HepG2 (cell line): ENCODE data around the gene THADA. TPM values are rescaled to one million over a fixed set of nuclear protein-coding genes. Genes with fewer than 3 reads are reported as not detected.
A peak's percentile ranks its signal among the peaks of the same experiment; 100 is the strongest.

Experiments
- ATAC-seq: fragments of 200-7000 bp; cut with Tn5 transposase; 3 replicates; pipeline ENCODE4 v1.9.1; 2020; ENCODE audit warnings: mild to moderate bottlenecking, moderate library complexity
- BruUV-seq: library from RNA; stranded (reverse); fragments of 400-500 nt; replicated peaks from 2 replicates; lab custom pipeline; 2021; lab: Mats Ljungman, UMichigan
- CTCF ChIA-PET: fragments of 300-600 bp; formaldehyde crosslinking; extraction: SDS; loops from one replicate; lab custom pipeline; 2021; ENCODE audit warnings: low total read pairs, inconsistent platforms, low intra/inter-chr PET ratio; lab: Yijun Ruan, JAX
- POLR2A ChIA-PET: fragments of 350-600 bp; sonication (Branson Sonifier 250); formaldehyde crosslinking; loops from one replicate; lab custom pipeline; 2020; ENCODE audit warnings: antibody characterized with exemption, inconsistent platforms; lab: Yijun Ruan, JAX
- DNase-seq: peaks from one replicate; pipeline ENCODE4 v3.0.0-alpha.2; 2015; ENCODE audit warnings: low spot score
- FAIRE-seq: peaks from 3 replicates; lab custom pipeline; 2011; peaks lifted over from hg19 to GRCh38; lab: Jason Lieb, UNC
- H2AFZ ChIP-seq: one replicate; pipeline ENCODE4 v1.6.1; 2011; ENCODE audit warnings: low read length, inconsistent platforms
- H3K27ac ChIP-seq: fragments of 300-600 bp; 3 replicates; pipeline ENCODE4 v1.8.0; 2011; ENCODE audit warnings: mixed run types, mild to moderate bottlenecking, mixed read lengths, low read length, inconsistent platforms; ENCODE audit not compliant: insufficient read depth; ENCODE audit errors: extremely low read length
- H3K27me3 ChIP-seq, 2 experiments: fragments of 200-600 bp in 1 of 2; 2 replicates in 1 of 2; 3 replicates in 1 of 2; pipeline versions ENCODE4 v1.6.0 to v1.8.0; 2011; ENCODE audit warnings: low read length in 2 of 2, mild to moderate bottlenecking in 2 of 2, moderate library complexity in 2 of 2, inconsistent platforms in 1 of 2; ENCODE audit not compliant: insufficient read depth in 2 of 2, control insufficient read depth in 1 of 2
- H3K36me3 ChIP-seq, 2 experiments: fragments of 200-600 bp in 1 of 2; replicated peaks in 1 of 2; 2 replicates in 1 of 2; 3 replicates in 1 of 2; pipeline versions ENCODE4 v1.5.1 to v1.8.0; 2011; ENCODE audit warnings: low read length in 2 of 2, inconsistent platforms in 1 of 2; ENCODE audit not compliant: insufficient read depth in 2 of 2, control insufficient read depth in 1 of 2
- H3K4me1 ChIP-seq: 2 replicates; pipeline ENCODE4 v1.5.1; 2012; ENCODE audit warnings: low read length, inconsistent platforms; ENCODE audit not compliant: insufficient read depth
- H3K4me2 ChIP-seq: 2 replicates; pipeline ENCODE4 v1.6.0; 2011; ENCODE audit warnings: low read depth, low read length, inconsistent platforms
- H3K4me3 ChIP-seq, 3 experiments: fragments of 200-600 bp in 1 of 3; sonication (generic), shearing (Covaris generic) in 1 of 3; replicated peaks in 1 of 3; 2 replicates each; pipeline ENCODE4 v1.5.1; 2011 to 2016; ENCODE audit warnings: low read length in 3 of 3, inconsistent platforms in 2 of 3, low read depth in 2 of 3, mild to moderate bottlenecking in 2 of 3, control low read depth in 1 of 3, mixed read lengths in 1 of 3; ENCODE audit not compliant: insufficient read depth in 1 of 3
- H3K79me2 ChIP-seq: one replicate; pipeline ENCODE4 v1.6.1; 2011; ENCODE audit warnings: low read length, inconsistent platforms; ENCODE audit not compliant: insufficient read depth
- H3K9ac ChIP-seq: 2 replicates; pipeline ENCODE4 v1.6.0; 2011; ENCODE audit warnings: mild to moderate bottlenecking, low read depth, low read length, inconsistent platforms; ENCODE audit not compliant: insufficient read depth
- H3K9me3 ChIP-seq: 2 replicates; pipeline ENCODE4 v1.5.1; 2012; ENCODE audit warnings: mild to moderate bottlenecking, low read length
- H4K20me1 ChIP-seq: 2 replicates; pipeline ENCODE4 v1.6.0; 2011; ENCODE audit warnings: inconsistent platforms, mild to moderate bottlenecking, low read length, moderate library complexity; ENCODE audit not compliant: insufficient read depth
- CCDC6 ChIP-seq: sonication (generic); formaldehyde crosslinking; IDR thresholded peaks from 2 replicates; pipeline ENCODE4 v1.8.1; 2022; ENCODE audit warnings: mild to moderate bottlenecking, missing genetic modification reagents, moderate library complexity
- MAF1 ChIP-seq: sonication (generic); formaldehyde crosslinking; IDR thresholded peaks from 2 replicates; pipeline ENCODE4 v1.5.0; 2020; ENCODE audit warnings: missing genetic modification reagents, borderline replicate concordance
- PATZ1 ChIP-seq: sonication (generic); formaldehyde crosslinking; IDR thresholded peaks from 2 replicates; pipeline ENCODE4 v1.4.0; 2020; ENCODE audit warnings: missing genetic modification reagents
- REXO4 ChIP-seq: sonication (generic); formaldehyde crosslinking; IDR thresholded peaks from 2 replicates; pipeline ENCODE4 v1.8.0; 2022; ENCODE audit warnings: missing genetic modification reagents, mild to moderate bottlenecking, borderline replicate concordance
- THYN1 ChIP-seq: sonication (generic); formaldehyde crosslinking; IDR thresholded peaks from 2 replicates; pipeline ENCODE4 v1.8.1; 2023; ENCODE audit warnings: low read depth, mild to moderate bottlenecking, moderate library complexity, missing genetic modification reagents, borderline replicate concordance
- TMF1 ChIP-seq: sonication (generic); formaldehyde crosslinking; IDR thresholded peaks from 2 replicates; pipeline ENCODE4 v1.8.1; 2022; ENCODE audit warnings: low read depth, missing genetic modification reagents
- YY1 ChIP-seq: IDR thresholded peaks from 2 replicates; pipeline ENCODE4 v1.6.1; 2011; ENCODE audit warnings: low read length, low read depth, moderate library complexity, mild to moderate bottlenecking; ENCODE audit not compliant: insufficient read depth, insufficient replicate concordance
- ZBTB2 ChIP-seq: sonication (generic); formaldehyde crosslinking; IDR thresholded peaks from 2 replicates; pipeline ENCODE4 v1.8.0; 2022; ENCODE audit warnings: low read depth, missing genetic modification reagents
- ZNF644 ChIP-seq: IDR thresholded peaks from 2 replicates; pipeline ENCODE4 v1.6.1; 2016; ENCODE audit warnings: low read depth
- ZNF646 ChIP-seq: sonication (generic); formaldehyde crosslinking; IDR thresholded peaks from 2 replicates; pipeline ENCODE4 v1.9.0; 2021; ENCODE audit warnings: mild to moderate bottlenecking, missing genetic modification reagents
- ZNF709 ChIP-seq: sonication (generic); formaldehyde crosslinking; IDR thresholded peaks from 2 replicates; pipeline ENCODE4 v1.5.0; 2020; ENCODE audit warnings: mild to moderate bottlenecking, missing genetic modification reagents
- ZNF747 ChIP-seq: sonication (generic); formaldehyde crosslinking; IDR thresholded peaks from 2 replicates; pipeline ENCODE4 v1.8.1; 2023; ENCODE audit warnings: missing genetic modification reagents, mild to moderate bottlenecking, borderline replicate concordance
- ZNF83 ChIP-seq: sonication (generic); formaldehyde crosslinking; IDR thresholded peaks from 2 replicates; pipeline ENCODE4 v1.4.0; 2020; ENCODE audit warnings: missing genetic modification reagents, mild to moderate bottlenecking, borderline replicate concordance
- WGBS: methylation state at CpG from one replicate; pipeline ENCODE4 v1.1.6; 2017; ENCODE audit warnings: low lambda C conversion rate; 5-methylcytosine and 5-hydroxymethylcytosine counted together
- in situ Hi-C: cut with HindIII; loops from 2 replicates; pipeline ENCODE4 v1.10.0; 2017; ENCODE audit warnings: low pct_unique_long_range_greater_than_20kb; ENCODE audit not compliant: extremely low pct_ligation_motif_present
- intact Hi-C: fragments of 100-400 bp; cut with micrococcal nuclease; formaldehyde crosslinking; loops from one replicate; pipeline ENCODE4 v1.10.0; 2022; ENCODE audit not compliant: unreplicated experiment
- polyA plus RNA-seq, 8 experiments: library from polyadenylated mRNA; depleted of rRNA in 3 of 8; stranded (reverse) in 7 of 8; unstranded in 1 of 8; fragments of >200 nt; fragmentation: Illumina TruSeq in 4 of 8; extraction: Trizol in 4 of 8; gene quantifications; 2 replicates each; pipeline versions ENCODE4 v1.2.1 to v1.2.3, GENCODE V29; 2011 to 2016; ENCODE audit warnings: low read depth in 4 of 8, missing spikeins in 1 of 8, mixed read lengths in 1 of 8; ENCODE audit not compliant: insufficient read depth in 1 of 8
- total RNA-seq, 5 experiments: library from RNA; depleted of rRNA; stranded (reverse); fragments of >200 nt; fragmentation: Illumina TruSeq; extraction: Trizol; gene quantifications; 2 replicates each; pipeline ENCODE4 v1.2.3, GENCODE V29; 2016; ENCODE audit warnings: low read depth in 1 of 5

Gene THADA
- total and polyA plus RNA-seq, 2 of the 13 experiments (the other 11 are each of a cell fraction or from before 2014, with no cell fraction given) = 12.7 to 21.7 TPM

DNA sequence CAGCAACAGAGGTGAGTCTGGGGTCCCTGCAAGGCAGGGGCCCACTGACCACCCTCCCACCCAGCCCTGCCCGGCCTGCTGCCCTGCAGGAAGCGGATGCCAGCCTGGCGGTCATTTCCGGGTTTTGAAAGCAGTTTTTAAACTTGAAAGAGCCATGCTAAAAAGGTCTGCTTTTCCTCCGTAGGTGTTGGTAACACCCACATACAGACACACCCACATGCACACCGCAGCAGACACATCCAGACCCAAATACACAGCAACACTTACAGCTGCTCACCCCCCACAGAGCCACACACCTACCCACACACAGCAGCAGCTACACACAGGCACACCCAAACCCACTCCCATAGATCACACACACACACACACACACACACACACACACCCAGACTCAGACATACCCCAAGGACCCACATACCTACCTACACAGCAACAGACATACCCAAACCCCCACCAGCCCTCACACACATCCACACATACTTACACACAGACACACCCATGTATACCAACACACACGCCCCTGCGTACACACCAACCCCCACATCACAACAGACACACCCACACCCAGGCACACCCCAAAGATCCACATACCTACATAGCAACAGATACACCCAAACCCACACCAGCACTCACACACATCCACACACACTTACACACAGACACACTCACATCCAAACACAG, 377.0 kb downstream of the THADA start:
- BruUV-seq = no TSS peak
- no peak for FAIRE-seq
- intact Hi-C loops = no loop called here
- TF ChIP-seq TMF1 (no peak), REXO4 (CRISPR knock-in tag) (peak; percentile 60; the same call in 1 of the 2 replicates), ZBTB2 (no peak), THYN1 (CRISPR knock-in tag) (0 out of 2 replicates have a peak, but pooled peaks have one; percentile 58), ZNF644 (CRISPR knock-in tag) (no peak), ZNF709 (CRISPR knock-in tag) (no peak), ZNF83 (0 out of 2 replicates have a peak, but pooled peaks have one; percentile 26), ZNF646 (CRISPR knock-in tag) (peak; percentile 92), YY1 (peak; percentile 53), CCDC6 (CRISPR knock-in tag) (no peak), MAF1 (no peak; the same call in 1 of the 2 replicates), ZNF747 (peak; percentile 78; the same call in 1 of the 2 replicates), PATZ1 (CRISPR knock-in tag) (peak; percentile 42; the same call in 1 of the 2 replicates)

More for the DNA sequence above, 377.0 kb downstream of the THADA start:
- Histone ChIP-seq H3K9me3 (no peaks in the 10 kb centered on the region), H3K4me2 (peak overlapping the region; percentile 99), H3K36me3 (peaks cover 0 to 5% of the 10 kb centered on the region in 2 experiments; a peak in 2 of 5 replicates), H3K27me3 (no peaks in the 10 kb centered on the region; a peak in 1 of 5 replicates), H3K9ac (peak overlapping the region; percentile 80), H2AFZ (peak overlapping the region; percentile 34), H4K20me1 (peaks cover 19% of the 10 kb centered on the region), H3K4me1 (peaks cover 53% of the 10 kb centered on the region), H3K79me2 (peaks cover 32% of the 10 kb centered on the region), H3K27ac (peak overlapping the region; percentile 89), H3K4me3 (peak overlapping the region; percentile 80 to 97 (median 89))
- in situ Hi-C loops = no loop called here
- peak; percentile 76 for DNase-seq
- CTCF ChIA-PET = no interaction called here
- POLR2A ChIA-PET = interaction anchor here (0.7 to 13.7 kb wide), 20 partner anchors 8 to 293 kb away, joined by 3 to 324 read pairs (median 10); partner anchors contain the start of gene ZFP36L2
- ATAC-seq = peak; percentile 17
- WGBS = 8% methylated on average over 8 of the region's 8 CpGs
